HepG2 (cell line): Measurements from ENCODE around the gene GPATCH3. TPM values are rescaled to one million over a fixed set of nuclear protein-coding genes. Genes with fewer than 3 reads are reported as not detected.
A peak's percentile ranks its signal among the peaks of the same experiment; 100 is the strongest.

Experiments used
- ARNT2 ChIP-seq: sonication (generic); formaldehyde crosslinking; IDR thresholded peaks from 2 replicates; pipeline ENCODE4 v1.8.0; 2022; ENCODE audit warnings: mild to moderate bottlenecking, low read depth, missing genetic modification reagents, moderate library complexity
- EED ChIP-seq: sonication (generic); formaldehyde crosslinking; IDR thresholded peaks from 2 replicates; pipeline ENCODE4 v1.5.0; 2020; ENCODE audit warnings: mild to moderate bottlenecking, missing genetic modification reagents
- ETV6 ChIP-seq: sonication (generic); formaldehyde crosslinking; conservative IDR thresholded peaks from 2 replicates; pipeline ENCODE4 v1.4.0; 2020; ENCODE audit warnings: missing genetic modification reagents
- FOSL1 ChIP-seq: sonication (generic); formaldehyde crosslinking; IDR thresholded peaks from 2 replicates; pipeline ENCODE4 v1.9.0; 2021; ENCODE audit warnings: missing genetic modification reagents, borderline replicate concordance
- GABPA ChIP-seq, 2 experiments: IDR thresholded peaks; 2 replicates each; pipeline ENCODE4 v1.6.1; 2011 to 2016; ENCODE audit warnings: low read depth in 2 of 2, low read length in 1 of 2, missing biosample characterization in 1 of 2, missing genetic modification characterization in 1 of 2
- HNRNPLL ChIP-seq: fragments of 200-400 bp; formaldehyde crosslinking; IDR thresholded peaks from 2 replicates; pipeline ENCODE4 v1.6.1; 2017; ENCODE audit warnings: mild to moderate bottlenecking, low read depth, low read length; ENCODE audit not compliant: poor library complexity, severe bottlenecking
- ISL2 ChIP-seq: sonication (generic); formaldehyde crosslinking; IDR thresholded peaks from 2 replicates; pipeline ENCODE4 v1.5.0; 2020; ENCODE audit warnings: missing genetic modification reagents
- KDM6A ChIP-seq: IDR thresholded peaks from 2 replicates; pipeline ENCODE4 v1.6.1; 2016; ENCODE audit warnings: low read depth
- MAFK ChIP-seq, 2 experiments: IDR thresholded peaks in 1 of 2; conservative IDR thresholded peaks in 1 of 2; 2 replicates each; pipeline ENCODE4 v1.6.1; 2011; ENCODE audit warnings: improper control_type of control experiment in 2 of 2, low read length in 2 of 2
- MIER2 ChIP-seq: IDR thresholded peaks from 2 replicates; pipeline ENCODE4 v1.6.1; 2016; ENCODE audit warnings: missing biosample characterization, missing genetic modification reagents
- MYNN ChIP-seq: sonication (generic); formaldehyde crosslinking; IDR thresholded peaks from 2 replicates; pipeline ENCODE4 v1.4.0; 2020; ENCODE audit warnings: mild to moderate bottlenecking, low read depth, missing genetic modification reagents
- PAWR ChIP-seq: sonication (generic); formaldehyde crosslinking; IDR thresholded peaks from 2 replicates; pipeline ENCODE4 v1.4.0; 2020; ENCODE audit warnings: missing genetic modification reagents, mild to moderate bottlenecking, borderline replicate concordance
- PLSCR1 ChIP-seq: sonication (generic); formaldehyde crosslinking; IDR thresholded peaks from 2 replicates; pipeline ENCODE4 v1.5.0; 2020; ENCODE audit warnings: missing genetic modification reagents, mild to moderate bottlenecking, borderline replicate concordance
- RAD51 ChIP-seq: fragments of 450-650 bp; IDR thresholded peaks from 2 replicates; pipeline ENCODE4 v1.6.1; 2016; ENCODE audit warnings: borderline replicate concordance
- RBM22 ChIP-seq: fragments of 200-400 bp; formaldehyde crosslinking; optimal IDR thresholded peaks from 2 replicates; pipeline ENCODE3; 2017; ENCODE audit warnings: mild to moderate bottlenecking, low read length, moderate library complexity
- ZNF451 ChIP-seq: sonication (generic); formaldehyde crosslinking; IDR thresholded peaks from 2 replicates; pipeline ENCODE4 v1.5.0; 2020; ENCODE audit warnings: mild to moderate bottlenecking, missing genetic modification reagents
- ZNF563 ChIP-seq: sonication (generic); formaldehyde crosslinking; IDR thresholded peaks from 2 replicates; pipeline ENCODE4 v1.8.0; 2022; ENCODE audit warnings: mild to moderate bottlenecking, moderate library complexity, missing genetic modification reagents
- ZNF839 ChIP-seq: sonication (generic); formaldehyde crosslinking; IDR thresholded peaks from 2 replicates; pipeline ENCODE4 v1.4.0; 2020; ENCODE audit warnings: missing genetic modification reagents, mild to moderate bottlenecking, borderline replicate concordance
- ZSCAN9 ChIP-seq: IDR thresholded peaks from 2 replicates; pipeline ENCODE4 v1.6.1; 2016; ENCODE audit warnings: borderline replicate concordance
- polyA plus RNA-seq, 8 experiments: library from polyadenylated mRNA; depleted of rRNA in 3 of 8; stranded (reverse) in 7 of 8; unstranded in 1 of 8; fragments of >200 nt; fragmentation: Illumina TruSeq in 4 of 8; extraction: Trizol in 4 of 8; gene quantifications; 2 replicates each; pipeline versions ENCODE4 v1.2.1 to v1.2.3, GENCODE V29; 2011 to 2016; ENCODE audit warnings: low read depth in 4 of 8, missing spikeins in 1 of 8, mixed read lengths in 1 of 8; ENCODE audit not compliant: insufficient read depth in 1 of 8
- total RNA-seq, 5 experiments: library from RNA; depleted of rRNA; stranded (reverse); fragments of >200 nt; fragmentation: Illumina TruSeq; extraction: Trizol; gene quantifications; 2 replicates each; pipeline ENCODE4 v1.2.3, GENCODE V29; 2016; ENCODE audit warnings: low read depth in 1 of 5
- TF ChIP-seq, protein P1 (sequence below): sonication (generic); formaldehyde crosslinking; IDR thresholded peaks from 2 replicates; pipeline ENCODE4 v1.4.0; 2020; ENCODE audit warnings: missing genetic modification reagents; ENCODE audit errors: not compliant biosample characterization

Gene GPATCH3
- total and polyA plus RNA-seq, 2 of the 13 experiments (the other 11 are each of a cell fraction or from before 2014, with no cell fraction given): 8.3 to 11.0 TPM

DNA sequence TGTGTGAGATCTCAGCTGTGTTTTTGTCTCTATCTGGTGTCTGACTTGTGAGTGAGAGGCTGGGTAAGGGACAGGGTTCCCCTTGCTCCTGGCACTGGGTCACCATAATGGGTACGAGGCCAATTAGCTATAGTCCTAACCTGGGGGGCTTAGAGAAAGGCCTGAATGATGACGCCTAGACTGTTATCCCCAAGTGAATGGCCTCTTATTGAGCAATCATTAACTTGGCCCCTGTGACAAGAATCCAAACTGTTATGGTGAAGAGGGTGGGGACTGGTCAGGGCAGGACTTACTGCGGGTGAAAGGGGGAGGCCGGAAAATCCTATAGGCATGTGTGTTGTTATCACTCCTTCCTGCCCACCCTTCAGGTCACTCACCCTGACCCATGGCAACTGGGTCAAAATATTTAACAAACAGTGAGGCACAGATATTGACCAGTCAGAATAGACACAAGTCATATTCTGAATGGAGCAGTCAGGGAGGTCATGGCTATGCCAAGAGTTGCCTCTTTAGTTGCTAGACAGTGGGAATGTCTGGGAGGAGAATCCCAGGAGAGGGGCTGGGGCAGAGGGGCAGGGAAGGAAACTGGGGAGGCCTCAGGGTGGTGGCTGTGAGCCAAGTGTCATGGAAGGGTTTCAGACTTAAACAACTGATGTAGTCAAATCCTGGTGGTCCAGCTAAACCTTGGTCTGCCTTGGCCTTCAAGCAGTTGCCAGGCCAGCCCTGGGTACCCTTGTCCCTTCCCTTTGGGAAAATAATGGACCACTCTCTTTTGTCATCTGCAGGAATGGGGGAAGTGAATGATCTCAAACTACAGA is 10.3 kb upstream of the GPATCH3 start (continued):
- TF ChIP-seq PLSCR1 (CRISPR knock-in tag) (no peak), RAD51 (no peak), ETV6 (no peak), ARNT2 (CRISPR knock-in tag) (no peak; the same call in 1 of the 2 replicates), ZSCAN9 (CRISPR knock-in tag) (no peak; the same call in 1 of the 2 replicates), ISL2 (CRISPR knock-in tag) (peak; percentile 82), RBM22 (peak; percentile 86), MAFK (conservative IDR thresholded peaks at IDR 0.05 in 1 of 2, IDR thresholded peaks at IDR 0.05 in 1 of 2; ENCODE audit: low read length in 2 of 2) (no peak), ZNF451 (CRISPR knock-in tag) (no peak), ZNF839 (CRISPR knock-in tag) (no peak), PAWR (0 out of 2 replicates have a peak, but pooled peaks have one; percentile 31), ZNF563 (CRISPR knock-in tag) (no peak; the same call in 1 of the 2 replicates), KDM6A (CRISPR knock-in tag) (peak; percentile 59; the same call in 1 of the 2 replicates), FOSL1 (CRISPR knock-in tag) (no peak), MIER2 (CRISPR knock-in tag) (peak; percentile 36; the same call in 1 of the 2 replicates), HNRNPLL (no peak), GABPA (IDR thresholded peaks at IDR 0.05; ENCODE audit: low read depth, low read length) (no peak), GABPA (CRISPR knock-in tag; IDR thresholded peaks at IDR 0.05; ENCODE audit: low read depth) (peak; percentile 72; the same call in 1 of the 2 replicates), EED (CRISPR knock-in tag) (no peak), MYNN (CRISPR knock-in tag) (no peak)
- TF ChIP-seq, protein P1, sequence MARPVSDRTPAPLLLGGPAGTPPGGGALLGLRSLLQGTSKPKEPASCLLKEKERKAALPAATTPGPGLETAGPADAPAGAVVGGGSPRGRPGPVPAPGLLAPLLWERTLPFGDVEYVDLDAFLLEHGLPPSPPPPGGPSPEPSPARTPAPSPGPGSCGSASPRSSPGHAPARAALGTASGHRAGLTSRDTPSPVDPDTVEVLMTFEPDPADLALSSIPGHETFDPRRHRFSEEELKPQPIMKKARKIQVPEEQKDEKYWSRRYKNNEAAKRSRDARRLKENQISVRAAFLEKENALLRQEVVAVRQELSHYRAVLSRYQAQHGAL (CRISPR knock-in tag): no peak
